GM12865 (cell line): ENCODE measurements around the gene ARL5C.

ENCODE experiments used
- DNase-seq: peaks from one replicate; pipeline ENCODE4 v3.0.0; 2010; ENCODE audit warnings: low read depth
- H3K4me3 ChIP-seq: 2 replicates; pipeline ENCODE4 v1.5.1; 2011; ENCODE audit warnings: mild to moderate bottlenecking, low read depth, low read length, control low read depth
- CTCF ChIP-seq: IDR thresholded peaks from 2 replicates; pipeline ENCODE4 v1.5.1; 2011; ENCODE audit warnings: low read length, control low read depth, low read depth, inconsistent platforms; ENCODE audit not compliant: insufficient read depth; ENCODE audit errors: missing control alignments

ARL5C gene

GRCh38 chr17:39155654-39156053, 10.3 kb downstream of the ARL5C start:
- H3K4me3 ChIP-seq: no peak overlapping the region
- DNase-seq: no peak
- no peak for TF ChIP-seq CTCF

GRCh38 chr17:39153599-39154051, 12.3 kb downstream of the ARL5C start:
- peak; percentile 88 for DNase-seq
- TF ChIP-seq CTCF: no peak
- H3K4me3 ChIP-seq: peak overlapping the region; percentile 91

- no peak for TF ChIP-seq CTCF
- no peak overlapping the region for H3K4me3 ChIP-seq
- DNase-seq: no peak
These were observed 13.8 kb downstream of the ARL5C start for GRCh38 chr17:39151943-39152818.

- no peak for DNase-seq
- H3K4me3 ChIP-seq: no peak within 1 kb of the TSS
- no peak for TF ChIP-seq CTCF
These were observed 14.6 kb downstream of the ARL5C start, which contains the start of gene PLXDC1 for GRCh38 chr17:39151150-39151942. TSS of gene PLXDC1 (minus strand) at chr17:39151637. CDS start at chr17:39151437, 200 bp downstream.

GRCh38 chr17:39150795-39151149, 15.2 kb downstream of the ARL5C start:
- DNase-seq: no peak
- H3K4me3 ChIP-seq: no peak overlapping the region
- no peak for TF ChIP-seq CTCF

- H3K4me3 ChIP-seq: no peak overlapping the region
- DNase-seq: no peak
These were observed 15.8 kb downstream of the ARL5C start for GRCh38 chr17:39150104-39150634.

More at GRCh38 chr17:39150104-39150634, 15.8 kb downstream of the ARL5C start:
- no peak for TF ChIP-seq CTCF
